ENCODE results near the gene C11orf42. TPM values are rescaled to one million over a fixed set of nuclear protein-coding genes. Genes with fewer than 3 reads are reported as not detected.

The C11orf42 gene
- total and polyA plus RNA-seq, 2 experiments from 2014 or later, result 0.32 TPM; not detected in 1

DNA sequence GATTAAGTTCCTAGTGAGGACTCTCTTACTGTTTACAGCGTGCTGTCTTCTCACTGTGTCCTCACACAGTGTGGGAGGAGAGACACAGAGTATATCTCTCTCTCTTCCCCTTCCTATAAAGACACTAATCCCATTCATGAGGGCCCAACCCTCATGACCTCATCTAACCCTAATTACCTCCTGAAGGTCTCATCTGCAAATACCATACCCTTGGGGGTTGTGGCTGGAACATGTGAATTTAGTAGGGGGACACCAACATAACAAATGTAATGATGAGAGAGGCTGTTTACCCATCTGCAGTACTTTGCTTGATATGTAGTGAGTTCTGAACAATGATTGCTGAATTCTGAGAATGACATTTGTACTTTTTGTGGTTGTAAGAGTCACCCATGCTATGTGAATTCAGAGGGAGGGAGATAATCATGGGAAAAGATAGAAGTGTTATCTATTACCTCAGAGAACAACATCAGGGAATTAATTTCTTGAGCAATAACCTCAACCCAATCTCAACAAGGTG, 11.2 kb upstream of the C11orf42 start:
- TF ChIP-seq, protein P1, sequence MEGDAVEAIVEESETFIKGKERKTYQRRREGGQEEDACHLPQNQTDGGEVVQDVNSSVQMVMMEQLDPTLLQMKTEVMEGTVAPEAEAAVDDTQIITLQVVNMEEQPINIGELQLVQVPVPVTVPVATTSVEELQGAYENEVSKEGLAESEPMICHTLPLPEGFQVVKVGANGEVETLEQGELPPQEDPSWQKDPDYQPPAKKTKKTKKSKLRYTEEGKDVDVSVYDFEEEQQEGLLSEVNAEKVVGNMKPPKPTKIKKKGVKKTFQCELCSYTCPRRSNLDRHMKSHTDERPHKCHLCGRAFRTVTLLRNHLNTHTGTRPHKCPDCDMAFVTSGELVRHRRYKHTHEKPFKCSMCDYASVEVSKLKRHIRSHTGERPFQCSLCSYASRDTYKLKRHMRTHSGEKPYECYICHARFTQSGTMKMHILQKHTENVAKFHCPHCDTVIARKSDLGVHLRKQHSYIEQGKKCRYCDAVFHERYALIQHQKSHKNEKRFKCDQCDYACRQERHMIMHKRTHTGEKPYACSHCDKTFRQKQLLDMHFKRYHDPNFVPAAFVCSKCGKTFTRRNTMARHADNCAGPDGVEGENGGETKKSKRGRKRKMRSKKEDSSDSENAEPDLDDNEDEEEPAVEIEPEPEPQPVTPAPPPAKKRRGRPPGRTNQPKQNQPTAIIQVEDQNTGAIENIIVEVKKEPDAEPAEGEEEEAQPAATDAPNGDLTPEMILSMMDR (IDR thresholded peaks at IDR 0.05; ENCODE audit: low read depth, low read length), result no peak
- Histone ChIP-seq H3K4me1 (ENCODE audit: low read depth) (no peaks in the 10 kb centered on the region), H3K4me3 (no peak overlapping the region), H3K27ac (no peak overlapping the region), H3K9me3 (ENCODE audit: low read depth) (no peaks in the 10 kb centered on the region), H3K27me3 (no peaks in the 10 kb centered on the region), H3K36me3 (no peaks in the 10 kb centered on the region)
- DNase-seq (ENCODE audit: low read depth in 1 of 2, low spot score in 1 of 2), result no peak

- Histone ChIP-seq H3K4me1 (ENCODE audit: low read depth) (no peaks in the 10 kb centered on the region), H3K27ac (no peak overlapping the region), H3K36me3 (no peaks in the 10 kb centered on the region), H3K4me3 (no peak overlapping the region), H3K9me3 (ENCODE audit: low read depth) (no peaks in the 10 kb centered on the region), H3K27me3 (no peaks in the 10 kb centered on the region)
- TF ChIP-seq, protein P1 (IDR thresholded peaks at IDR 0.05; ENCODE audit: low read depth, low read length), result no peak
- DNase-seq (ENCODE audit: low read depth in 1 of 2, low spot score in 1 of 2), result no peak
Measured at GRCh38 chr11:6196396-6196795, 9.0 kb upstream of the C11orf42 start.

GRCh38 chr11:6197466-6198200, 7.7 kb upstream of the C11orf42 start:
- TF ChIP-seq, protein P1 (IDR thresholded peaks at IDR 0.05; ENCODE audit: low read depth, low read length), result no peak
- DNase-seq (ENCODE audit: low read depth in 1 of 2, low spot score in 1 of 2), result no peak
- Histone ChIP-seq H3K27ac (no peak overlapping the region), H3K9me3 (ENCODE audit: low read depth) (no peaks in the 10 kb centered on the region), H3K4me1 (ENCODE audit: low read depth) (no peaks in the 10 kb centered on the region), H3K27me3 (no peaks in the 10 kb centered on the region), H3K36me3 (no peaks in the 10 kb centered on the region), H3K4me3 (no peak overlapping the region)

DNA sequence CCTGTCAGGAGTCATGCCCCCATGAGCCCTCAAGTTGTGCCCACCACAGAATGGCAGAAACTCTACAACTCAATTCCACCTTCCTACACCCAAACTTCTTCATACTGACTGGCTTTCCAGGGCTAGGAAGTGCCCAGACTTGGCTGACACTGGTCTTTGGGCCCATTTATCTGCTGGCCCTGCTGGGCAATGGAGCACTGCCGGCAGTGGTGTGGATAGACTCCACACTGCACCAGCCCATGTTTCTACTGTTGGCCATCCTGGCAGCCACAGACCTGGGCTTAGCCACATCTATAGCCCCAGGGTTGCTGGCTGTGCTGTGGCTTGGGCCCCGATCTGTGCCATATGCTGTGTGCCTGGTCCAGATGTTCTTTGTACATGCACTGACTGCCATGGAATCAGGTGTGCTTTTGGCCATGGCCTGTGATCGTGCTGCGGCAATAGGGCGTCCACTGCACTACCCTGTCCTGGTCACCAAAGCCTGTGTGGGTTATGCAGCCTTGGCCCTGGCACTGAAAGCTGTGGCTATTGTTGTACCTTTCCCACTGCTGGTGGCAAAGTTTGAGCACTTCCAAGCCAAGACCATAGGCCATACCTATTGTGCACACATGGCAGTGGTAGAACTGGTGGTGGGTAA, 6.1 kb upstream of the C11orf42 start, which contains the start of gene OR52W1:
Gene OR52W1, plus strand, starts transcription at position 51 of the 637 bp plus-strand sequence. Its CDS starts 0 bp downstream, at position 51.
- Histone ChIP-seq H3K36me3 (no peaks in the 10 kb centered on the region), H3K27me3 (no peaks in the 10 kb centered on the region)

DNA sequence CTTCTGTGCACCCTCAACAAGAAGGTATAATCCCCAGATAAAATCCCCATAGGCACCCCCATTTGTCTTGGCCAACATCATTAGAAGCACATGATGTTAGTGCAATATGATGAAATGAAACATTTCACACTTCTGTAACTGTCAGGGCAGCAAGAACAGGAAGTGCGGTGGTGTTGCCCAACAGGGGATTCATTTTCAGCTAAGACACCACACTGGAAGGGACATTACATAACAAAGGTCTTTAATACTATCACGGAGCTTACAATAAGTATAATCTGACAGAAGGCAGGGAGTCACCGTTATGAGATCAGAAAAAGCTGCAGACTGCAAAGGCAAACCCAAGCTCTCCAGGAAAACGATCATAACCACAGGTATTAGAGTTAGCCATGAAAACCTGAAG, 4.4 kb upstream of the C11orf42 start:
- TF ChIP-seq, protein P1 (IDR thresholded peaks at IDR 0.05; ENCODE audit: low read depth, low read length), result no peak
- Histone ChIP-seq H3K9me3 (ENCODE audit: low read depth) (no peaks in the 10 kb centered on the region), H3K27ac (no peak overlapping the region), H3K27me3 (no peaks in the 10 kb centered on the region), H3K36me3 (peaks cover 5% of the 10 kb centered on the region), H3K4me3 (no peak overlapping the region), H3K4me1 (ENCODE audit: low read depth) (no peaks in the 10 kb centered on the region)
- peak in 1 of 2 donors; percentile 76 for DNase-seq (ENCODE audit: low read depth in 1 of 2, low spot score in 1 of 2)

More for the DNA sequence above, 6.1 kb upstream of the C11orf42 start, which contains the start of gene OR52W1:
- no peak for DNase-seq (ENCODE audit: low read depth in 1 of 2, low spot score in 1 of 2)
- TF ChIP-seq, protein P1 (IDR thresholded peaks at IDR 0.05; ENCODE audit: low read depth, low read length), result no peak
- Histone ChIP-seq H3K4me1 (ENCODE audit: low read depth) (no peaks in the 10 kb centered on the region), H3K27ac (no peak within 1 kb of the TSS), H3K9me3 (ENCODE audit: low read depth) (no peaks in the 10 kb centered on the region), H3K4me3 (no peak within 1 kb of the TSS)
